Stimulated activated CD4-positive, alpha-beta T cell treated with anti-CD3 and anti-CD28 coated beads, Interleukin-2, amount 100 ng/mL, for 4 hours (primary cell): ENCODE results near the gene DBF4B.
A peak's percentile ranks its signal among the peaks of the same experiment; 100 is the strongest.

Source experiments
- DNase-seq: peaks from one replicate; pipeline ENCODE4 v3.0.0-alpha.2; 2020; ENCODE audit warnings: low read depth

The DBF4B gene

GRCh38 chr17:44777394-44778348 is 69.2 kb downstream of the DBF4B start:
- DNase-seq: no peak

- no peak for DNase-seq
Measured at GRCh38 chr17:44778656-44779210, 70.3 kb downstream of the DBF4B start.

GRCh38 chr17:44779211-44780025 is 71.0 kb downstream of the DBF4B start:
- peak; percentile 71 for DNase-seq

GRCh38 chr17:44780161-44780560 is 71.7 kb downstream of the DBF4B start:
- DNase-seq: no peak

- DNase-seq: no peak
Measured at GRCh38 chr17:44780845-44781480, 72.5 kb downstream of the DBF4B start.

GRCh38 chr17:44781551-44782325 is 73.3 kb downstream of the DBF4B start:
- DNase-seq: no peak

- no peak for DNase-seq
Measured at GRCh38 chr17:44782326-44782850, 73.9 kb downstream of the DBF4B start.

- no peak for DNase-seq
Measured at GRCh38 chr17:44785921-44786320, 77.5 kb downstream of the DBF4B start.

- no peak for DNase-seq
Measured at GRCh38 chr17:44786551-44787081, 78.2 kb downstream of the DBF4B start.

GRCh38 chr17:44787271-44787940 is 78.9 kb downstream of the DBF4B start:
- no peak for DNase-seq

GRCh38 chr17:44788139-44788538 is 79.7 kb downstream of the DBF4B start:
- no peak for DNase-seq

- no peak for DNase-seq
Measured at GRCh38 chr17:44792276-44792675, 83.8 kb downstream of the DBF4B start.

- no peak for DNase-seq
Measured at GRCh38 chr17:44793885-44794842, 85.7 kb downstream of the DBF4B start.

- no peak for DNase-seq
Measured at GRCh38 chr17:44794851-44795413, 86.5 kb downstream of the DBF4B start.

GRCh38 chr17:44795421-44795820 is 87.0 kb downstream of the DBF4B start:
- no peak for DNase-seq

- DNase-seq: no peak
Measured at GRCh38 chr17:44795928-44796327, 87.5 kb downstream of the DBF4B start.

GRCh38 chr17:44796731-44797130 is 88.3 kb downstream of the DBF4B start:
- no peak for DNase-seq

- no peak for DNase-seq
Measured at GRCh38 chr17:44797802-44798201, 89.3 kb downstream of the DBF4B start.

- no peak for DNase-seq
Measured at GRCh38 chr17:44798356-44798755, 89.9 kb downstream of the DBF4B start.
